CD4-positive, alpha-beta T cell treated with Interleukin-15 for 4 hours (primary cell): Measurements from ENCODE around the gene MORN5.
A peak's percentile ranks its signal among the peaks of the same experiment; 100 is the strongest.

Source experiments
- DNase-seq: peaks from one replicate; pipeline ENCODE4 v3.0.0-alpha.2; 2020; ENCODE audit warnings: low spot score

MORN5 gene

GRCh38 chr9:122191584-122191983 lies 31.9 kb downstream of the MORN5 start:
- no peak for DNase-seq

- no peak for DNase-seq
Measured at GRCh38 chr9:122192261-122192875, 32.7 kb downstream of the MORN5 start.

- DNase-seq = no peak
Measured at GRCh38 chr9:122192914-122193525, 33.3 kb downstream of the MORN5 start.

- no peak for DNase-seq
Measured at GRCh38 chr9:122193651-122194050, 33.9 kb downstream of the MORN5 start.

- DNase-seq = no peak
Measured at GRCh38 chr9:122195875-122196274, 36.2 kb downstream of the MORN5 start.

GRCh38 chr9:122197426-122197825 lies 37.7 kb downstream of the MORN5 start:
- no peak for DNase-seq

- no peak for DNase-seq
Measured at GRCh38 chr9:122197882-122198281, 38.2 kb downstream of the MORN5 start.

- DNase-seq = no peak
Measured at GRCh38 chr9:122200960-122201595, 41.4 kb downstream of the MORN5 start.

GRCh38 chr9:122201641-122202040 lies 41.9 kb downstream of the MORN5 start:
- DNase-seq = no peak

GRCh38 chr9:122202111-122202510 lies 42.4 kb downstream of the MORN5 start:
- no peak for DNase-seq

- DNase-seq = no peak
Measured at GRCh38 chr9:122204055-122204454, 44.3 kb downstream of the MORN5 start.

- no peak for DNase-seq
Measured at GRCh38 chr9:122204491-122204890, 44.8 kb downstream of the MORN5 start.

- DNase-seq = no peak
Measured at GRCh38 chr9:122205176-122205575, 45.5 kb downstream of the MORN5 start.

GRCh38 chr9:122206118-122207046 lies 46.7 kb downstream of the MORN5 start:
- DNase-seq = no peak

- no peak for DNase-seq
Measured at GRCh38 chr9:122207096-122207495, 47.4 kb downstream of the MORN5 start.

- no peak for DNase-seq
Measured at GRCh38 chr9:122209451-122209850, 49.7 kb downstream of the MORN5 start.

GRCh38 chr9:122212473-122213004 lies 52.8 kb downstream of the MORN5 start:
- DNase-seq = no peak

- no peak for DNase-seq
Measured at GRCh38 chr9:122213102-122213588, 53.4 kb downstream of the MORN5 start.

- peak; percentile 24 for DNase-seq
Measured at GRCh38 chr9:122213589-122214413, 54.1 kb downstream of the MORN5 start.

- no peak for DNase-seq
Measured at GRCh38 chr9:122214507-122214906, 54.8 kb downstream of the MORN5 start.

GRCh38 chr9:122215663-122216062 lies 56.0 kb downstream of the MORN5 start:
- no peak for DNase-seq
